CD4-positive, alpha-beta T cell treated with Interleukin-6 for 4 hours (primary cell): Measurements from ENCODE around the gene AEBP1.
"Not testable (repeated sequence)": the region's sequence is repeated elsewhere in the genome, so short reads cannot be mapped to it uniquely, and the experiment has no call there.

Experiments used
- DNase-seq: peaks from one replicate; pipeline ENCODE4 v3.0.0-alpha.2; 2020; ENCODE audit warnings: mixed read lengths

The AEBP1 gene

DNA sequence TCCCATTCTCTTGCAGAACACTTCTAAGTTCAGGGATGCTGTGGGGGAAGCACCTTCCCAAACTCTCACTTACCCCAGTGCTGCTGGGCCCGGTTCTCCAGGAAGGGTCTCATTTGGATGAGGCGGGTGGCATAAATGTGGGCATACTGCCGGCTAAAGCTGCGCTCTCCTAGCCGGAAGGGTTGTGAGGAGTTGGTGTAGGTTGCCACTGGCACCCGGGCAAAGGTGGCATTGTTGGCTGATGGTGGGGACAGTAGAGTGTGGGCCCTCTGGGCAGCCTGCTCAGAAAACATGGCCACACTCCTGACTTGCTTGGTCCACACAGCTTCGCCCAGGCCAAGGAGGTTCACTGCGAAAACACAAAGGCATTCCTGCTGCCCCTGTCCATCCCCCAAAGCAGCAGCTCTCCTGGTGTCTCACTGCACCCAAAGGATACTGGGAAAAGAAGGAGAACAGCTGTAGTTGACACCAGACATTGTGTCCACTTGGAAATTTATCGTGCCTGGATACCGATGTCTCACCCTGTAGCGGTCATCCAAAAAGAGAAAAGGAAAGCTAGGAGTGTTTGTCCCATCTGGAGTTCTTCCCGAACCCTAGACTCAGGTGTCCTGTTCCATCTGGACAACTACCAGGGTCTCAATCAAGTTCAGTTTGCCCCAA, 17.7 kb downstream of the AEBP1 start:
- no peak for DNase-seq

DNA sequence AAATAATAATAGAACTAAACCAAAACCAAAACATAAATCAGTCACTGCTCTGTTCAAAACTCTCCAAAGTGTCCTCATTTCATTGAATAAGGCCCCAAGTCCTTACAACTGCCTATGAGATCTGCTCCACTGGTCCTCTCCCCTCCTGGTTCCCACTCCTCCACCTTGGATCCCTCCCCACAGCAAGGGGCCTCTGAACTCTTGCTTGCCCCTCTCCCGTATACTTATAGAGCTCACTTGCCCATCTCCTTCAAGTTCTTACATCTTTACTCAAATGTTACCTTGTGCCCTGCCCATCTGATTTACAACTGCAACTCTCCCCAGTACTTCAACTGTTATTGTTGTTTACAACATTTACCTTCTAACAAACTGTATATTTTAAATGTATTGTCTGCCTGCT, 18.4 kb downstream of the AEBP1 start:
- DNase-seq = no peak

DNA sequence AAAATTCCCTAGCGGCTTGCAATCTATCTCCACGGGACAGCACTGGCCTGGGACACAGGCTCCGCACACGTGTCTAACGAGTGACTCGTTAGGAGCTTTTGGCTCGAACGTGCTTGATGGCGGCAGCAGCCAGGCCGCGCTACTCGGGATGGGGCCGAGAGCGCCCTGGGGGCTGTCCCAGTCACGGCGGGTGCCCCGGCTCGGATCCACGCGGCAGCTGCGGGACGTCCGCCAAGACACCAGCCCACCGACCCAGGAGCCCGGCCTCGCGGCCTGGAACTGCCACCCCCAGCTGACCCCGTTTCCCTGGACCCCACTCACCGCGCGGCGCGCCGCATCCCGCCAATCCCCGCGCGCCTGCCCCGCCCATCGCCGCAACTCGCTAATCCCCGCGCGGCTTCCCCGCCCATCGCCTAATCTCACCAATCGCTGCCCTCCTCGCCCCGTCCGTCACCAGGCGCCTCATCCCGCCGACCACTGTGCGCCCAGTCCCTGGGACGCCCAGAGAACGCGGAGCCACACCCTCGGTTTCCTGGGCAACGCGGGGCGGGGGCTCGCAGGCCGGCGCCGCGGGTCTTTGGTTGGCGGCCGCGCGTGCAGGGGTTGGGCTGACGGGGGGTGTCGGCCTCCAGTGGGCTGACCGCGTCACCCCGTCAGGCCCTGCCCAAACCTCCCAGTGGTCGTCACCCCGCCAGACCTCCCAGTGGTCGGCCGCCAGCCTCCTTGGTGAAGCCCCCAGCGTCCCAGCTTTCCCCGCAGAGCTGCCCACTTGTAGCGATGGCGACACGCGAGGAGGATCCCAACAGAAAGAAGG, 19.3 kb downstream of the AEBP1 start, which contains the start of gene POLD2:
TSS of gene POLD2 (minus strand) at position 359 of the 814 bp plus-strand sequence. CDS start 1,495 bp downstream, outside the sequence.
- peak; percentile 98 for DNase-seq

DNA sequence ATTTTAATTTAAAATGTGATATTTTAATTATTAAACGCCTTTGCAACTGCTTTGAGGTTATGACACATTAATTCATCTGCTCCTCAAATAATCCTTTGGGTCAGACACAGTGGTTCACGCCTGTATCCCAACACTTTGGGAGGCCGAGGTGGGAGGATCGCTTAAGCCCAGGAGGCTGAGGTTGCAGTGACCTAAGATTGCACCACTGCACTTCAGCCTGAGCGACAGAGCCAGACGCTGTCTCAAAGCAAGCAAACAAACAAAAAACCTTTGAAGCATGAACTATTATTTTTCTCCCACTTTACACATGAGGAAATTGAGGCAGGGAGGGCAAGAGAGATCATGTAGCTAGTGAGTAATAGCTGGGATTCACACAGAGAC, 20.7 kb downstream of the AEBP1 start:
- DNase-seq = no peak

DNA sequence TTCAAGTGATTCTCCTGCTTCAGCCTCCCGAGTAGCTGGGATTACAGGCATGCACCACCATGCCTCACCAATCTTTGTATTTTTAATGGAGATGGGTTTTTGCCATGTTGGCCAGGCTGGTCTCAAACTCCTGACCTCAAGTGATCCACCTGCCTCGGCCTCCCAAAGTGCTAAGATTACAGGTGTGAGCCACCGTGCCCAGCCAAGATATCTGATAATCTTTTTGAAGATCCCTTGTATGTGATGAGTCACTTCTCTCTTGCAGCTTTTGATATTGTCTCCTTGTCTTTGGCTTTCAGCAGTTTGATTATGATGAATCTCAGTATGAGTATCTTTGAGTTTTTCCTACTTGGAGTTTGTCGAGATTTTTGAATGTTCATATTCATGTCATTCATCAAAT, 22.4 kb downstream of the AEBP1 start:
- DNase-seq = not testable (repeated sequence)

DNA sequence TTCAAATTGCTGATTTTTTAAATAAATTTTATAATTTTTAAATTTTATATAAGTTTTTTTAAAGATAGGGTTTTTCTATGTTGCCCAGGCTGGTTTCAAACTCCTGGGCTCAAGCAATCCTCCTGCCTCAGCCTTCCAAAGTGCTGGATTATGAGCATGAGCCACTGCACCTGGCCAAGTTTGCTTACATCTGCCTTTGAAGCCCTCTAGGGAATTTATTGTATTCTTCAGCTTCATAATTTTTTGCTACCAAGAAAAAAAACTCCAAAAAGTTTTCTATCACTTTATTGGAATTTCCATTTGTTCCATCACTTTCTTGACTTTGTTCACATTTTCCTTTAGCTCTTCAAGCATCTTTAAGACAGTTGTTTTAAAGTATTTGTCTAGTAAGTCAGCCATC, 23.0 kb downstream of the AEBP1 start:
- no peak for DNase-seq

DNA sequence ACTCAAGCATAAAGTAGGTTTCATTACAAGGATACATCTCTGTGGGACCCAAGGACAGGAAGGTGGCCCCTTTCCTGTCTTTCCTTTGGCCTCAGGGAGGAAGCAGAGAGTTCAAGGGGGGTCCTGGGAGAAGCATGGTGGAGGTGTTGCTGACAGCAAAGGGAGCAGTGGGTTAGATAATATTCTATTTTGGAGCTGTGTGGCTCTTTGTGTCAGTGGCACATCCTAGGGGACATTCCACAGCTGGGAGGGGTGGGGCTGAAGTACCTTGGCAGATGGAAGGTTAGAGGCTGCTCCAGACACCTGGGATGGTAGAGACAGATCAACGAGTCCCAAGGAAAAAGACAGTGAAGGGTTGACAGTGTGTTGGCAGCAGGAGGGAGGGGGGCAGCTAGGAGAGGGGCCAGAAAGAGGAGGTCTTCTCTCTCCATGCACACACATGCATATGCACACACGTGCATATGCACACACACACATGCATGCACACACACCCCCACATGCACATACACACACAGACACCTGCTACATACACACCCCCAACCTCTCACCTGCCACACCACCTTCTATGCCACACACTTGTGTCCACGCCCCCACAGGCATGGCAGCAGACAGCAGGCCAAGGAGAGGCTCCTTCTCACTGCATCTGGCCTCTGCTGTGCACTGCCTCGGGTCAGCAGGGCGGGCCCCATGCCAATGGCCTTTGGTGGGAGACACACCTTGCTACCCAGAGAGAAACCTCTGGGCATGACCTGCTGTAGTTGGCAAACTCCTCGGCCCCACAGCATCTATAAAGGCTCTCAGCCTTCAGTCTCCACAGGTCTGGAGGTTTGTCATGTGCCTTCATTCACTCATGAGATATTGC, 24.8 kb downstream of the AEBP1 start:
- no peak for DNase-seq

DNA sequence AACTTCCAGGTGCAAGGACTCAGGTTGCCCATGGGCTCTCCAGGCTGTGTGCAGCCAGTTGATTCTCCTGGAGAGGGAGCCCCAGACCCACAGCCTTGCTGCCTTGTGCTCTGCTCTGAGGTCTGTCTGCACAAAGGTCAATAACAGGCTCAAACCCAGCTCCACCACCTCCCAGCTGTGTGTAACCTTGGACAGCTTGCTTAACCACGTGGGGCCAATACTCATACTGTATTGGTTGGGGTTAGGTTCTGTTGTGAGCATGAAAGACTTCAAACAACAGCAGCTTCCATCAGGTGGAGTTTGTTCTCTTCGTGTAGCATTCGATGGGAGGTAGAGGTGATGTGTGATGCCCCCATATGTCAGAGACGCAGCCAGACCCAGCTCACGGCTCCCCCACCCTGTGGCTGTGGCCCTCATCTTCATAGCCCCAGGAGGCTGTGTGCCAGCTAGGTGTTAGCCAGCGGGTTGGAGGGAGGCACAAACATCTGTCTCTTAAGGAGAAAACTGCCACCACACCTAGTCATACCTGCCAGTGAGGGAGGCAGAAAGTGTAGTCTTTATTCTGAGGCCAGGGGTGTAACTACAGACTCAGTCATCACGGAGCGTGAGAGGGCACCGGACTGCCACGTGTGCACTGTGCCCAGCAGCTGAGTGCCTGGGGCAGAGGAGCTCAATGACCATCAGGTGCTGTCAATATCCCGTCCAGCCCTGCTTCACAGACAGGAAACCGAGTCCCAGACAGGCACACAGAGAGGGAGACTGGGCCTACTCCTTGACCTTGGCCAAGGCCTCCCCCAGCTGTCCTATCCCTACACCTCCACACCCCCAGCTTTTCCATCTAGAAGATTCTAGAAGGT, 27.3 kb downstream of the AEBP1 start:
- no peak for DNase-seq

DNA sequence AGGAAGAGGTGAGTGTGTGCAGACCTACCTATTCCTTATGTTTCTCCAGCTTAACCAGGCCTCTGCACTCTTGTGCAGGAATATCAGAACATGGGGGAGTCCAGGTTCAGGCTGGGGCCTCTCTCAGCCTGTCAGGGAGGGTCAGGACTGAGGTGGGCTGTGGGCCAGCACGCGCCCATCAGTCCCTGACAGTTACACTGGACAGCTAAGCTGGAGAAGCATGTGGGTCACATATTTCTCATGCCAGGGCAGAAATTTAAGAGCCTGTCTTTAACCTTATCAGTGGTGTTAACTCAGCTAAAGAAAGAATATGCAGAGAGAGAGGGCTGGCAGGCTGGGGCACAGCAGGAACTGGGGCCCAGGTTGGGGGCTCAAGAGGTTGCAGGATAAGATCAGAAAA, 27.9 kb downstream of the AEBP1 start:
- no peak for DNase-seq

DNA sequence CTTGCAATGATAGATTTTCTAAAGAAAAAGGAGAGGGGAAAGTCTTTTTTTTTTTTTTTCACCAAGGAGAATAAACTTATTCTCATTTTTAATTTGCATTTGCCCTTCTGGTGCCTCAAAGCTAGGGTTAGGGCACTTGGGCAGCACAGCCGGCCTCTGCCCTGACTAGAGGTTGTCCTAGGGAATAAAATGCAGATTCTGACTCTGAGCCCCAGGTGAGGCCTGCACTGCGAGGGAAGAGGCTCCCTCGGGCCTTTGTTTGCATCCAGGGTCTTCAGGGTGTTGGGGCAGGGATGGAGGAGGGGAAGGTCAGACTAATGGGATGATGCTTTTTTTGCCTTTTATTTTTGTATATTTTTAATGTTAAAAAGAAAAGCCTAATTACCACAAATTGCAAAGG, 29.1 kb downstream of the AEBP1 start:
- DNase-seq = no peak

DNA sequence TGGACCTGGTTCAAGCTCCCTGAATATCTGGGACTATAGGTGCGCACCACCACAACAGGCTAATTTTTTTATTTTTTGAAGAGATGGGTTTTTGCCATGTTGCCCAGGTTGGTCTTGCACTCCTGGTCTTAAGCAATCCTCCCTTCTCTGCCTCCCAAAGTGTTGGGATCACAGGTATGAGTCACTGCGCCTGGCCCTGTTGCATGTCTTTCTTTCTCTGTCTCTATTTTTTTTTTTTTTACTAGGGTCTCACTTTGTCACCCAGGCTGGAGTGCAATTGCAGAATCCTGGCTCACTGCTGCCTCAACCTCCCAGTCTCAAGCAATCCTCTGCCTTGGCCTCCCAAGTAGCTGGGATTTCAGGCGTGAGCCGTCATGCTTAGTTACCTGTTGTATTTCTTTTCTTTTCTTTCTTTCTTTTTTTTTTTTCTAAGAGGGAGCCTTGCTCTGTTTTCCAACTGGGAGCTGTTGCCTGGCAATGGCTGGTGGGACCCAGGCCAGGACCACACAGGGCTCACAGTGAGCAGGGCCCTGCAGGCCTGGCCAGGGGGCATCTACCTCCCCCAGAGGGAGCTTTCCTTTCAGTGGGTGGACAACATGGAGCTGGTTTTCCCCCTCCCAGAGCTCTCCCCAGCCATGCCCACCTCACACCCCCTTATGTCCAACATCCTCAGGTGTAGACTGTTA, 30.9 kb downstream of the AEBP1 start:
- no peak for DNase-seq

DNA sequence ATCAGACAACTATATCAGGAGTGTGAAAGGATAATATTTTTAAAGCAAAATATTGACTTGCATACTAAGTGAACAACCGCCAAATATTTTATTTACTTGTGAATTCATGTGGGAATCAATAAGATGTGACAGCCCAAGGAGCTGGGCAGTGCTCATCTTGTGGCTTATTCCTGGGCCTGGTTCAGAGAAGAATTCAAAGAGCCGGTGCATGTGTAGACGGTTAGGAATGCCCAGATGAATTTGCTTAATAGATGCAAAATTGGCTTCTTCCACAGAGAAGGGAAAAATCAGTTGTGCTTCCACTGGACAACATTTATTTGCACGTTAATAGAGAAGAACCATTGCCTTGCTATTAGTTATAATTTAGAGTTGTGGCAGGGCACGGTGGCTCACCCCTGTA, 32.6 kb downstream of the AEBP1 start:
- no peak for DNase-seq

DNA sequence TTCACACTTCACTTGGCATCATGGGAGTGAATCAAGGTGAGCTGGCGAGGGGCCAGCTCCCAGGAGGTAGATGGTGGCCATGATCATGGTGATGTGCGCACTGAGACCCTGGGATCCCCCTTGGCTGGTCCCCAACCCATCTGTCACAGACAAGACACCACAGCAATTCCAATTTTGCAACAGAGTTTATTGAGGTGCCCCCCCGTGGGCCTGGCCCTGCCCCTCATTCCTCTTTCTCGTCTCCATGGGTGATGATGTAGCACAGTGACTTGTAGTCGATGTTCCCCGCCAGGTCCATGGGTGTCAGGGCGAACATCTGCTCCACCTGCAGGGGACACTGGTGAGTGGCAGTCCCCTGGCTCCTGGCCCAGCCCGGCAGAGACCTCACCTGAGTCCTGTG, 34.6 kb downstream of the AEBP1 start:
- no peak for DNase-seq

DNA sequence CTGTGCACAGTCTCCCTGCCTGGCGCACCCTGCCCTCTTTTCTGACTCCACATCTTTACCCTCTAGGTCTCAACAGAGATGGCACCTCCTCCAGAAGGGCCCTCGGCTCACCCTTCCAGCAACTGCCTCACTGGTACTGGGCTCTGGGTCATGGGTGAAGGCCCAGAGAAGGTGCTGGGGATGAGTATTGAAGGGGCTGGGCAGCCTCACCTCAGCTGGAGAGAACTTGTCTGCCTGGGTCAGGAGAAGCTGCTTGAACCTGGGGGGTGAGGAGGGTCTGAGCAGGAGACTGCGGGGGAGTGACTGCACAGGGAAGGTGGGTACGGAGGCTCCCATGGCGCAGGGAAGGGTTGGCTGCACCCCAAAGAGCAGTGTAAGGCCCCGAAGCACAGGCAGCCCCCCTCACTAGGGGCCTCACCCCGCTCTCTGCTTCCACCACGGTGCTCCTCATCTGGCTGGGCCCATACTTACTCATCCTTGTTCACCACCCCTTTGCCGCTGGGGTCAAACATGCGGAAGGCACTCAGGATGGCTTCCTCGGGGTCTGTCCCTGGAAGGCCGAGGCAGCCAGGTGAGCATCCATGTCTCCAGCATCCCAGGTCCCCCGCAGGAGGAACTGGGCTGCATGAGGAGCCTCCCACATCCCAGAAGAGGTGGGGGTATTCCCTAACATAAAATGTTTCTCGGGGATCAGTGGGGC, 35.3 kb downstream of the AEBP1 start:
- no peak for DNase-seq

DNA sequence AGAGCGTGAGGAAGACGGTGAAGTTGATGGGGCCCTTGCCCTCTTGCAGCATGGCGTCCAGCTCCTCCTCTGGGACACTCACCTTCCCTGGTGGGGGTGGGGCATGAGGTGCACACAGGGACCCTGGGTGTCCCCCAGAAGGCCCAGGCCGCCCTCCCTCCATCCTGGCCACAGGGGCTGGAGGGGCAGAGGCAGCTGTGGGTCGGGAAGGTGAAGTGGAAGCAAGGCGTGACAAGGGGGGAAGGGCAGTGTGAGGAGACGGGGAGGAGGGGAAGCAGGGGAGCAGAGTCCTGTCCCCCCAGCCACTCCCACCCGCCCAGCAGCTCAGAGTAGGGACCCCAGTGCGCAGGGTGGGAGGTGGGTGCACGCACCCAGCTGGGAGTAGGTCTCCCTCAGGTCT, 36.2 kb downstream of the AEBP1 start:
- DNase-seq = no peak

DNA sequence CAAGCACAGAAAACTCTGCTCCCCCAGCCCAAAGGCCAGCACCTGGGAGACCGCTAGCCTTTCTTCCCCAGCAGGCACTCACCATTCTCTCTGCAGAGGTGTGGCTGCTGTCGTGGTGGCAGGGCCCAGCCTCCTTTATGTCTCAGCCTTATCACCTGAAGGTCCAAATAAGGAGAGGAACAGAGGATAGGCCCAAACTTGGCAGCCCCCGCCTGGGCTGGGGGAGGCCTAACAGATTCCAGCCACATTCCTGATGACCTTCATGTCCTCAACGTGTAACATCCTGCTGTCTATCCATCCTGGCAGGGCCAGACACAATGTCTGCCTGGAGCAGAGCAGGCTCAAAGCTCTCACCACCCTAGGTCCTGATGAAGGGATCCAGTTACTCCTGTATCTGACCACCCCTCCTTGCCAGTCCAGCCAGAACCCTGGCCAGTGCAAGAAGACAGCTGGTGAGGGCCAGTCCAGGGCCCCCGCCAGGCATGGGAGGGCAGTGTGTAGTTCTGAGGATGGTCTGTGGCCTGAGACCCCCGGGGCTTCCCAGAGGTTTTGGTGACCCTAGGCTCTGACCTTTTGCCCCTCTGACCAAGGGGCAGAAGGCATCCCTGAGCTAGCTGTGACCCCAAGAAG, 37.2 kb downstream of the AEBP1 start, which contains the start of gene MYL7:
TSS of gene MYL7 (minus strand) at position 112 of the 630 bp plus-strand sequence. CDS start at position 85, 27 bp downstream.
- no peak for DNase-seq

DNA sequence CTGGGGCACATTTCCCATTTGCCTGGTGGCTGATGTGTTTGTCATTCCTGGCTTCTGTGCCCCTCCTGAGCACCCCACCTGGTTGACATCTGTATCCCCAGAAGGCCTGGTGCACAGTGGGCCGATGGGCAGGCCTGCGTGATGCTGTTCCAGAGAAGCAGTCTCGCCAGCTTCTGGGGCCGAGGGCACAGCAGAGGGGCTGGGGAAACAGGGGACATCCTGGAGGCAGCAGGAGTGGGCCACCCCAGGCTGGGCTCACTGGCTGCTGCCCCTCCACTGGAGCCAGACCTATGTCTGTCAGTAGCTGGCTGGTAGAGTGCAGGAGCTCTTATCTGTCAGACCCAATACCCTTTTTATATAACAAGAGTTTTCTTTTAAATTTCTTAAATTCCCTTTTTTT, 37.9 kb downstream of the AEBP1 start:
- DNase-seq = no peak

DNA sequence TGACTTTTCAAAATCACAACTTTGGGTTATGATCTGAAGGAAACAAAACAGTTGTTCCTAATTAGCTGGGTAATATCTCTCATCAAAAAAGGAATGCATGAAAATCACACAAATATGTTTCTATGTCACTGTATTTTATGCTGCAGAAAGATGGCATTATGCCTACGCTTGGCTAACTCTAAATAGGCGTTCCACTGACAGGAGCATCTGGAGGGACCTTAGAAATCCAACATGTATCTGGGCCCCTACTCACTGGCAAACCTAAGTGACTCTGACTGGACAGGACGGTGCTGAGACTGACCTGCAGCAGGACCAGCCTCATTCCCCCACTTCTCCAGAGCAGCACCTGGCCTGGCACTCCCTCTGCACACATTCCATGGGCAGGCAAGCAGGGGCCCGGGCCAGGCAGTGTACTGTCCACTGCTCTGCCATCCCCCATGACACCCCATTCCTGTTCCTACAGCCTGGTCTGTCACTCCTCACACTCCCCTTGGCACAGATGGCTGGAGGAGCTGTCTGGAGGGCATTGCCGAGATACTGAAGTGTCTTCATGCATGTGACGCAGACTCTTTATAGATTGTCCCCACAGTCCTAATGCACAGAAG, 39.6 kb downstream of the AEBP1 start:
- DNase-seq = no peak

DNA sequence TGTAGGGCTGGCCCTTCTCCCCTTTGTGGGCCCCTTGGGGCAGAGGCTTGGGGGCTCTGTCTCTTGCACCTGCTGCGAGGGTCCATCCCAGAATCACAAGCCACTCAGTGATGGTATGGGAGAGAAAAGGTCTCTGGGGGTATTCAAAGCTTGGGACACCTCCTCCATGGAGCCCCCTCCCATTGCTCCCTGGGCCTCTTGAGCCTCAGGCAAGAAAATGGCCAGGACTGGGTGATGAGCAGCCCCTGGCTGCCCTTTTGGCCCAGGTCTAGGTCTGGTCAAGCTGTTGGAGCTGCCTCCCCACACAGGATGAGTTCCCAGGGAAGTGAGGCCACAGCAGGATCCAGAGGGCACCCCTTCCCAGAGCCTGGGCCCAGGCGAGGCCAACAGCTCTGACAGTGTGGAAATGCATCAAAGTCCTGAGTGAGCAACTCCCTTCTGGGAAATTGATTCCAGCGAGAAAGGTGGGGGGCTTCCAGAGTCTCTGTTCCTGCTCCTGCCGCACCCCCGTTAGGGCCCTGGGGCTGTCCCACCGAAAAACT, 40.4 kb downstream of the AEBP1 start:
- DNase-seq = no peak

DNA sequence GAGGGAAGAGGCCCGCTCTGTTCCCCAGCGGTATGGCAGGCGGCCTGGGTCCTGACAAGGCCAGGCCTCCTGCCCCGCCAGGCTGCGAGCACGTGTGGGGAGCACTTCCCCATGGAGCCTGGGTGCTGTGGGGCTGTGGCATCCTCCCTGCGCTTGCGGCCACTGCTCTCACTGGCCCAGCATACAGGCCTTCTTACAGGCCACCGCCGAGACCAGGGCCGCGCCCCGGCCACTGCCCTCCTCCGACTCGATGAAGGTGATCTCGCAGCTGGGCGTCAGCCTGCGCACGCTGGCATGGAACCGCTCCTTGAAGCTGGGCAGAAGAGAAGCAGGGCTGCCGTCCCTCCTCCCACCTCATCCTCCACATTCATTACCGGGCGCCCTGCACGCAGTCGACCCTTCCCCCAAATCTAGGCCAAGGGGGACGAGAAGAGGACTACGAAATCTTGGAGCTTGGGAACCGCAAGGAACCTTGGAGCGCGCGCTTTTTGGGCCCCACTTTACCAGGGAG, 40.9 kb downstream of the AEBP1 start:
- DNase-seq = no peak
